K562 (cell line): ENCODE data around the gene CCL16. TPM values are rescaled to one million over a fixed set of nuclear protein-coding genes. Genes with fewer than 3 reads are reported as not detected.

ENCODE experiments used
- CC2D1A ChIP-seq: fragments of 450-650 bp; IDR thresholded peaks from 2 replicates; pipeline ENCODE4 v1.6.1; 2017; ENCODE audit warnings: mild to moderate bottlenecking
- FOSL1 ChIP-seq: fragments of 200-800 bp; sonication (Bioruptor generic); conservative IDR thresholded peaks from 2 replicates; pipeline ENCODE4 v1.6.1; 2016; ENCODE audit warnings: missing genetic modification characterization, missing compliant biosample characterization
- GTF2E2 ChIP-seq: fragments of 200-800 bp; sonication (Bioruptor generic); IDR thresholded peaks from 2 replicates; pipeline ENCODE4 v1.6.1; 2016; ENCODE audit warnings: missing genetic modification characterization, missing compliant biosample characterization
- JUNB ChIP-seq: fragments of 450-650 bp; formaldehyde crosslinking; conservative IDR thresholded peaks from 2 replicates; pipeline ENCODE4 v1.4.0; 2020; ENCODE audit warnings: mild to moderate bottlenecking
- KDM2B ChIP-seq: fragments of 250-450 bp; sonication (Bioruptor Pico); IDR thresholded peaks from 2 replicates; pipeline ENCODE4 v1.8.0; 2021; ENCODE audit warnings: mild to moderate bottlenecking, moderate library complexity
- MTA1 ChIP-seq: fragments of 450-650 bp; IDR thresholded peaks from 2 replicates; pipeline ENCODE4 v1.6.1; 2017; ENCODE audit warnings: borderline replicate concordance
- MYNN ChIP-seq, 2 experiments: sonication (generic); formaldehyde crosslinking in 1 of 2; IDR thresholded peaks; 2 replicates each; pipeline versions ENCODE4 v1.5.0 to v1.6.1; 2016 to 2020; ENCODE audit warnings: antibody characterized with exemption in 1 of 2, missing genetic modification reagents in 1 of 2
- NCOA2 ChIP-seq, 2 experiments: fragments of 450-650 bp; IDR thresholded peaks; 2 replicates each; pipeline ENCODE4 v1.6.1; 2018; ENCODE audit warnings: mild to moderate bottlenecking in 2 of 2, moderate library complexity in 1 of 2; ENCODE audit not compliant: partially characterized antibody in 2 of 2
- NELFE ChIP-seq: IDR thresholded peaks from 2 replicates; pipeline ENCODE4 v1.6.1; 2011; ENCODE audit warnings: mild to moderate bottlenecking; ENCODE audit not compliant: insufficient read depth, insufficient read length
- NFIC ChIP-seq: fragments of 450-650 bp; IDR thresholded peaks from 2 replicates; pipeline ENCODE4 v1.6.1; 2017; ENCODE audit warnings: mild to moderate bottlenecking, inconsistent platforms
- POLR3A ChIP-seq: IDR thresholded peaks from 2 replicates; pipeline ENCODE4 v1.6.1; 2011; ENCODE audit warnings: borderline replicate concordance, mild to moderate bottlenecking, moderate library complexity; ENCODE audit not compliant: insufficient read length, insufficient read depth; ENCODE audit errors: extremely low read depth
- RUNX1 ChIP-seq: sonication (generic); IDR thresholded peaks from 2 replicates; pipeline ENCODE4 v1.6.1; 2016; ENCODE audit warnings: antibody characterized with exemption, low read depth
- polyA plus RNA-seq, 8 experiments: library from polyadenylated mRNA; depleted of rRNA in 4 of 8; stranded (reverse) in 5 of 8; unstranded in 3 of 8; fragments of >200 nt; fragmentation: Nextera tagmentation in 2 of 8; fragmentation: Illumina TruSeq in 1 of 8; extraction: Ambion mirVana in 2 of 8; extraction: Trizol in 1 of 8; gene quantifications; 2 replicates each; pipeline versions ENCODE4 v1.2.1 to v1.2.3, GENCODE V29; 2011 to 2014; ENCODE audit warnings: inconsistent platforms in 1 of 8, missing spikeins in 1 of 8
- total RNA-seq, 7 experiments: library from RNA; depleted of rRNA in 6 of 7; stranded (reverse); fragments of >200 nt in 6 of 7; fragmentation: Illumina TruSeq in 2 of 7; extraction: Trizol in 2 of 7; gene quantifications; 2 replicates each; pipeline versions ENCODE4 v1.2.1 to v1.2.3, GENCODE V29; 2011 to 2021; ENCODE audit warnings: low replicate concordance in 1 of 7
- TF ChIP-seq, protein P1 (sequence below), 2 experiments: fragments of 450-650 bp in 1 of 2; sonication (generic) in 1 of 2; formaldehyde crosslinking in 1 of 2; IDR thresholded peaks in 1 of 2; conservative IDR thresholded peaks in 1 of 2; 2 replicates each; pipeline versions ENCODE4 v1.6.1 to v1.8.1; 2016 to 2023; ENCODE audit warnings: mild to moderate bottlenecking in 2 of 2, moderate library complexity in 2 of 2, inconsistent platforms in 1 of 2, missing genetic modification reagents in 1 of 2

Gene CCL16
- total and polyA plus RNA-seq, 9 of the 15 experiments (the other 6 are each of a cell fraction or from before 2014, with no cell fraction given), result not detected

GRCh38 chr17:35931794-35932425, 49.4 kb downstream of the CCL16 start (continued):
- TF ChIP-seq CC2D1A (no peak), NELFE (no peak), GTF2E2 (tag) (no peak), MTA1 (no peak), JUNB (CRISPR knock-in tag) (no peak), NCOA2 (IDR thresholded peaks at IDR 0.05; ENCODE audit: partially characterized antibody in 2 of 2) (no peak), POLR3A (no peak), MYNN (IDR thresholded peaks at IDR 0.05) (no peak), MYNN (CRISPR knock-in tag; IDR thresholded peaks at IDR 0.05) (no peak), KDM2B (CRISPR knock-in tag) (no peak), RUNX1 (no peak), NFIC (peak; percentile 76), FOSL1 (tag) (peak; percentile 74)
- TF ChIP-seq, protein P1, sequence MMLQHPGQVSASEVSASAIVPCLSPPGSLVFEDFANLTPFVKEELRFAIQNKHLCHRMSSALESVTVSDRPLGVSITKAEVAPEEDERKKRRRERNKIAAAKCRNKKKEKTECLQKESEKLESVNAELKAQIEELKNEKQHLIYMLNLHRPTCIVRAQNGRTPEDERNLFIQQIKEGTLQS (IDR thresholded peaks at IDR 0.05), result peak; percentile 54; the same call in 1 of the 2 replicates
- TF ChIP-seq, protein P1 (CRISPR knock-in tag; conservative IDR thresholded peaks at IDR 0.05), result no peak
